ENCODE measurements around the gene PPP6R2.

The PPP6R2 gene

GRCh38 chr22:50481045-50481439, 137.9 kb downstream of the PPP6R2 start:
- Histone ChIP-seq H3K27me3 (ENCODE audit: control insufficient read depth in 3 of 3, insufficient read depth in 3 of 3, low read depth in 1 of 3, low read length in 3 of 3) (peaks cover 3 to 57% (median 16%) of the 10 kb centered on the region in 3 experiments), H3K9me3 (replicated peaks in 1 of 2; ENCODE audit: control insufficient read depth in 2 of 2, insufficient read depth in 1 of 2, low read depth in 1 of 2, low read length in 2 of 2) (peaks cover 2 to 4% of the 10 kb centered on the region in 2 donors)
- no CpG with 5 or more reads among the region's 45 CpGs for WGBS, 2 donors (ENCODE audit: extremely low coverage in 2 of 2, insufficient read length in 2 of 2, insufficient replicate concordance in 1 of 2)

GRCh38 chr22:50481440-50482106, 138.4 kb downstream of the PPP6R2 start, which contains the start of gene ADM2:
Gene ADM2 (plus strand): TSS chr22:50481543. CDS start chr22:50481848, 305 bp downstream.
- Histone ChIP-seq H3K4me1 (ENCODE audit: control insufficient read depth in 2 of 2, insufficient read depth in 1 of 2, low read depth in 1 of 2, low read length in 2 of 2) (peaks cover 0 to 2% of the 10 kb centered on the region in 2 donors), H3K27ac (replicated peaks; ENCODE audit: low read length) (no peak within 1 kb of the TSS), H3K9me3 (replicated peaks in 1 of 2; ENCODE audit: control insufficient read depth in 2 of 2, insufficient read depth in 1 of 2, low read depth in 1 of 2, low read length in 2 of 2) (peaks cover 2 to 4% of the 10 kb centered on the region in 2 donors), H2BK15ac (ENCODE audit: low read length) (peak within 1 kb of the TSS; percentile 93), H4K91ac (ENCODE audit: low read depth, low read length, poor library complexity) (peak within 1 kb of the TSS; percentile 3), H3K9ac (ENCODE audit: low read depth, low read length, poor library complexity) (peak within 1 kb of the TSS; percentile 77), H3K4ac (ENCODE audit: low read length) (peak within 1 kb of the TSS; percentile 89), H3K4me3 (ENCODE audit: low read length in 2 of 2) (peak within 1 kb of the TSS; percentile 20 to 79), H2BK12ac (ENCODE audit: low read length) (peak within 1 kb of the TSS; percentile 84), H2BK5ac (ENCODE audit: low read length) (no peak within 1 kb of the TSS), H4K8ac (ENCODE audit: low read depth, low read length) (peak within 1 kb of the TSS; percentile 65), H3K27me3 (ENCODE audit: control insufficient read depth in 3 of 3, insufficient read depth in 3 of 3, low read depth in 1 of 3, low read length in 3 of 3) (peaks cover 3 to 62% (median 16%) of the 10 kb centered on the region in 3 experiments), H2BK120ac (ENCODE audit: low read depth, low read length) (peak within 1 kb of the TSS; percentile 16), H2AK5ac (ENCODE audit: low read depth, low read length) (peak within 1 kb of the TSS; percentile 88), H3K4me2 (ENCODE audit: insufficient read depth, low read length, poor library complexity, severe bottlenecking) (peak within 1 kb of the TSS; percentile 57), H3K14ac (ENCODE audit: low read length) (peak within 1 kb of the TSS; percentile 63), H3K36me3 (replicated peaks in 1 of 2; ENCODE audit: control insufficient read depth in 2 of 2, insufficient read depth in 2 of 2, low read length in 2 of 2) (no peaks in the 10 kb centered on the region), H3K79me1 (ENCODE audit: low read depth, low read length) (peaks cover 4% of the 10 kb centered on the region), H2AFZ (ENCODE audit: low read length) (peak within 1 kb of the TSS; percentile 73), H3K23ac (ENCODE audit: low read depth, low read length, poor library complexity) (peak within 1 kb of the TSS; percentile 55), H3K18ac (ENCODE audit: low read length) (peak within 1 kb of the TSS; percentile 94)
- WGBS, 2 donors (ENCODE audit: extremely low coverage in 2 of 2, insufficient read length in 2 of 2, insufficient replicate concordance in 1 of 2), result no CpG with 5 or more reads among the region's 70 CpGs
- peak; percentile 49 for DNase-seq (ENCODE audit: low spot score)

More at GRCh38 chr22:50481045-50481439, 137.9 kb downstream of the PPP6R2 start:
- peak overlapping the region; percentile 55 for H3K23ac ChIP-seq (ENCODE audit: low read depth, low read length, poor library complexity)
- no peak overlapping the region for H2AK5ac ChIP-seq (ENCODE audit: low read depth, low read length)
- no peak overlapping the region for H2BK120ac ChIP-seq (ENCODE audit: low read depth, low read length)
- H3K79me1 ChIP-seq (ENCODE audit: low read depth, low read length), result peaks cover 4% of the 10 kb centered on the region
- H3K4ac ChIP-seq (ENCODE audit: low read length), result no peak overlapping the region
- H3K9ac ChIP-seq (ENCODE audit: low read depth, low read length, poor library complexity), result no peak overlapping the region
- no peak for DNase-seq (ENCODE audit: low spot score)
- peak overlapping the region; percentile 12 to 79 for H3K4me3 ChIP-seq (ENCODE audit: low read length in 2 of 2)
- H3K27ac ChIP-seq (replicated peaks; ENCODE audit: low read length), result no peak overlapping the region
- H3K14ac ChIP-seq (ENCODE audit: low read length), result peak overlapping the region; percentile 21
- H2AFZ ChIP-seq (ENCODE audit: low read length), result peak overlapping the region; percentile 73
- no peak overlapping the region for H2BK5ac ChIP-seq (ENCODE audit: low read length)
- H3K4me2 ChIP-seq (ENCODE audit: insufficient read depth, low read length, poor library complexity, severe bottlenecking), result peak overlapping the region; percentile 57
- H4K91ac ChIP-seq (ENCODE audit: low read depth, low read length, poor library complexity), result no peak overlapping the region
- H3K4me1 ChIP-seq (ENCODE audit: control insufficient read depth in 2 of 2, insufficient read depth in 1 of 2, low read depth in 1 of 2, low read length in 2 of 2), result peaks cover 0 to 2% of the 10 kb centered on the region in 2 donors
- H3K36me3 ChIP-seq (replicated peaks in 1 of 2; ENCODE audit: control insufficient read depth in 2 of 2, insufficient read depth in 2 of 2, low read length in 2 of 2), result no peaks in the 10 kb centered on the region
- H2BK15ac ChIP-seq (ENCODE audit: low read length), result no peak overlapping the region
- H4K8ac ChIP-seq (ENCODE audit: low read depth, low read length), result peak overlapping the region; percentile 17
- peak overlapping the region; percentile 94 for H3K18ac ChIP-seq (ENCODE audit: low read length)
- no peak overlapping the region for H2BK12ac ChIP-seq (ENCODE audit: low read length)

DNA sequence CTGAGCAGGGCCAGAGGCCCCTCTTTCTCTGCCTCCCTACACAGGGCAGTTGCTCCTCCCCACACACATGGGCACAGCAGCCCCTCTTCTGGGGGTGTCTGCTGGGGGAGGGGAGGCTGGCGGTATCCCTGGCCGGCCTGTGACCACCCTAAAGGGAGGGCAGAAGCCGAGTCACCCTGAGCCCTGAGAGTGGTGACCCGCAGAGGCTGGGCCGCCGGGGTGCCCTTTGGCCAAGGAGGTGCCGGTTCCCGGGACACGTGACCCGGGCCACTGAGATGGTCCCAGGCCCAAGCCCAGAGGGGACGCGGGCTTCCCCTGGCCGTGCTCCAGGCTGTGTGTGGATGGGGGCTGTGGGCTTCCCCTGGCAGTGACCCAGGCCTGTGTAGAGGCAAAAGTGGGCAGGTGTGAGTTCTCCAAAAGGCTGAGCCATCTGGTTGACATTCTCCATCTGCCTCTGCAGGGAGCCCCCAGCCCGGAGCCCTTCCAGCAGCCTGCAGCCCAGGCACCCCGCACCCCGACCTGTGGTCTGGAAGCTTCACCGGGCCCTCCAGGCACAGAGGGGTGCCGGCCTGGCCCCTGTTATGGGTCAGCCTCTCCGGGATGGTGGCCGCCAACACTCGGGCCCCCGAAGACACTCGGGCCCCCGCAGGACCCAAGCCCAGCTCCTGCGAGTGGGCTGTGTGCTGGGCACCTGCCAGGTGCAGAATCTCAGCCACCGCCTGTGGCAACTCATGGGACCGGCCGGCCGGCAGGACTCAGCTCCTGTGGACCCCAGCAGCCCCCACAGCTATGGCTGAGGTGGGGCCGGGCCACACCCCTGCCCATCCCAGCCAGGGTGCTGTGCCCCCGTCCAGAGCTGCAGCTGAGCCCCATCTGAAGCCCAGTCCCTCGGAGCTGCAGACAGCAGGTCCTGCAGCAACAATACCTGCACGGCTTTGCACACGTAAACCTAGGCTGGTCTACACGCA, 139.3 kb downstream of the PPP6R2 start:
- Histone ChIP-seq H2BK5ac (ENCODE audit: low read length) (peak overlapping the region; percentile 53), H2AK5ac (ENCODE audit: low read depth, low read length) (peak overlapping the region; percentile 88), H3K27ac (replicated peaks; ENCODE audit: low read length) (no peak overlapping the region), H3K4me3 (ENCODE audit: low read length in 2 of 2) (peak overlapping the region; percentile 20 to 79), H3K79me1 (ENCODE audit: low read depth, low read length) (peaks cover 4% of the 10 kb centered on the region), H3K4me2 (ENCODE audit: insufficient read depth, low read length, poor library complexity, severe bottlenecking) (peak overlapping the region; percentile 57), H3K9me3 (replicated peaks in 1 of 2; ENCODE audit: control insufficient read depth in 2 of 2, insufficient read depth in 1 of 2, low read depth in 1 of 2, low read length in 2 of 2) (peaks cover 2 to 4% of the 10 kb centered on the region in 2 donors), H3K4ac (ENCODE audit: low read length) (peak overlapping the region; percentile 89), H3K4me1 (ENCODE audit: control insufficient read depth in 2 of 2, insufficient read depth in 1 of 2, low read depth in 1 of 2, low read length in 2 of 2) (peaks cover 0 to 2% of the 10 kb centered on the region in 2 donors), H2BK12ac (ENCODE audit: low read length) (peak overlapping the region; percentile 4), H3K18ac (ENCODE audit: low read length) (peak overlapping the region; percentile 94), H4K91ac (ENCODE audit: low read depth, low read length, poor library complexity) (peak overlapping the region; percentile 3), H2BK15ac (ENCODE audit: low read length) (peak overlapping the region; percentile 91), H4K8ac (ENCODE audit: low read depth, low read length) (peak overlapping the region; percentile 48), H3K14ac (ENCODE audit: low read length) (peak overlapping the region; percentile 14), H3K9ac (ENCODE audit: low read depth, low read length, poor library complexity) (peak overlapping the region; percentile 30), H2BK120ac (ENCODE audit: low read depth, low read length) (peak overlapping the region; percentile 16), H3K23ac (ENCODE audit: low read depth, low read length, poor library complexity) (peak overlapping the region; percentile 34), H2AFZ (ENCODE audit: low read length) (peak overlapping the region; percentile 73), H3K36me3 (replicated peaks in 1 of 2; ENCODE audit: control insufficient read depth in 2 of 2, insufficient read depth in 2 of 2, low read length in 2 of 2) (no peaks in the 10 kb centered on the region), H3K27me3 (ENCODE audit: control insufficient read depth in 3 of 3, insufficient read depth in 3 of 3, low read depth in 1 of 3, low read length in 3 of 3) (peaks cover 3 to 70% (median 16%) of the 10 kb centered on the region in 3 experiments)
- DNase-seq (ENCODE audit: low spot score), result no peak
- WGBS, 2 donors (ENCODE audit: extremely low coverage in 2 of 2, insufficient read length in 2 of 2, insufficient replicate concordance in 1 of 2), result no CpG with 5 or more reads among the region's 35 CpGs

Data from neuronal stem cell (in vitro differentiated cells).